IMR-90 (cell line): ENCODE measurements around the gene PPAN. TPM values are rescaled to one million over a fixed set of nuclear protein-coding genes. Genes with fewer than 3 reads are reported as not detected.

Experiments
- ATAC-seq: fragments of 200-7000 bp; cut with Tn5 transposase; 2 replicates; pipeline ENCODE4 v1.9.1; 2020; ENCODE audit warnings: low read depth, mild to moderate bottlenecking, moderate library complexity
- BruUV-seq: library from RNA; stranded (reverse); fragments of 400-500 nt; replicated peaks from 2 replicates; lab custom pipeline; 2021; lab: Mats Ljungman, UMichigan
- CTCF ChIA-PET: fragments of 300-600 bp; formaldehyde crosslinking; extraction: SDS; loops from one replicate; lab custom pipeline; 2021; ENCODE audit warnings: antibody characterized with exemption; lab: Yijun Ruan, JAX
- POLR2A ChIA-PET: fragments of 300-600 bp; sonication (Branson Sonifier 250); formaldehyde crosslinking; loops from one replicate; lab custom pipeline; 2022; ENCODE audit warnings: antibody characterized with exemption; ENCODE audit not compliant: unreplicated experiment; lab: Charles Lee
- DNase-seq: peaks from one replicate; pipeline ENCODE4 v3.0.0; 2013
- H2AFZ ChIP-seq: replicated peaks from 2 replicates; pipeline ENCODE3; 2013; ENCODE audit warnings: low read length, mild to moderate bottlenecking; ENCODE audit not compliant: poor library complexity
- H2AK5ac ChIP-seq: 2 replicates; pipeline ENCODE4 v1.6.1; 2013; ENCODE audit warnings: low read depth, low read length, inconsistent platforms
- H2AK9ac ChIP-seq: replicated peaks from 2 replicates; pipeline ENCODE3; 2013; ENCODE audit warnings: mild to moderate bottlenecking, low read depth, low read length, moderate library complexity; ENCODE audit not compliant: poor library complexity
- H2BK120ac ChIP-seq: 2 replicates; pipeline ENCODE4 v1.6.1; 2013; ENCODE audit warnings: low read depth, low read length, inconsistent platforms
- H2BK15ac ChIP-seq: 3 replicates; pipeline ENCODE4 v1.6.1; 2013; ENCODE audit warnings: low read depth, low read length, inconsistent platforms
- H2BK20ac ChIP-seq: 2 replicates; pipeline ENCODE4 v1.6.1; 2013; ENCODE audit warnings: low read depth, mild to moderate bottlenecking, inconsistent platforms, low read length, moderate library complexity
- H2BK5ac ChIP-seq: 2 replicates; pipeline ENCODE4 v1.6.1; 2013; ENCODE audit warnings: mild to moderate bottlenecking, low read depth, low read length, inconsistent platforms; ENCODE audit not compliant: poor library complexity, severe bottlenecking
- H3K14ac ChIP-seq: replicated peaks from 2 replicates; pipeline ENCODE4 v1.6.1; 2013; ENCODE audit warnings: low read depth, low read length, inconsistent platforms
- H3K18ac ChIP-seq: 2 replicates; pipeline ENCODE4 v1.6.1; 2013; ENCODE audit warnings: low read depth, low read length, control low read depth
- H3K23ac ChIP-seq: 2 replicates; pipeline ENCODE4 v1.6.1; 2013; ENCODE audit warnings: low read depth, low read length, inconsistent platforms
- H3K27ac ChIP-seq: 2 replicates; pipeline ENCODE4 v1.5.1; 2013; ENCODE audit warnings: mild to moderate bottlenecking, control low read depth, low read length; ENCODE audit not compliant: insufficient read depth
- H3K27me3 ChIP-seq: 2 replicates; pipeline ENCODE4 v1.6.1; 2013; ENCODE audit warnings: low read length; ENCODE audit not compliant: control insufficient read depth, insufficient read depth
- H3K36me3 ChIP-seq: 2 replicates; pipeline ENCODE4 v1.6.1; 2013; ENCODE audit warnings: low read length, mixed read lengths; ENCODE audit not compliant: control insufficient read depth, insufficient read depth
- H3K4ac ChIP-seq: 2 replicates; pipeline ENCODE4 v1.6.1; 2013; ENCODE audit warnings: low read depth, low read length, inconsistent platforms
- H3K4me1 ChIP-seq: 2 replicates; pipeline ENCODE4 v1.6.1; 2013; ENCODE audit warnings: low read length, mixed read lengths; ENCODE audit not compliant: control insufficient read depth, insufficient read depth
- H3K4me2 ChIP-seq: 2 replicates; pipeline ENCODE4 v1.6.1; 2013; ENCODE audit warnings: low read depth, mild to moderate bottlenecking, control low read depth, low read length, moderate library complexity
- H3K4me3 ChIP-seq: 2 replicates; pipeline ENCODE4 v1.5.1; 2013; ENCODE audit warnings: low read depth, mild to moderate bottlenecking, control low read depth, low read length, moderate library complexity; ENCODE audit not compliant: insufficient read depth
- H3K56ac ChIP-seq: 2 replicates; pipeline ENCODE4 v1.6.1; 2013; ENCODE audit warnings: low read length, inconsistent platforms; ENCODE audit not compliant: insufficient read depth; ENCODE audit errors: extremely low read depth
- H3K79me1 ChIP-seq, 2 experiments: 2 replicates each; pipeline ENCODE4 v1.6.1; 2013; ENCODE audit warnings: low read length in 2 of 2, inconsistent platforms in 1 of 2, low read depth in 1 of 2
- H3K9ac ChIP-seq: 2 replicates; pipeline ENCODE4 v1.6.1; 2013; ENCODE audit warnings: low read depth, low read length, control low read depth
- H3K9me1 ChIP-seq: 2 replicates; pipeline ENCODE4 v1.6.1; 2013; ENCODE audit warnings: low read length, inconsistent platforms; ENCODE audit not compliant: insufficient read depth
- H3K9me3 ChIP-seq: 2 replicates; pipeline ENCODE4 v1.6.1; 2013; ENCODE audit warnings: low read length; ENCODE audit not compliant: control insufficient read depth, insufficient read depth
- H4K20me1 ChIP-seq: 2 replicates; pipeline ENCODE4 v1.6.1; 2013; ENCODE audit warnings: low read length, inconsistent platforms; ENCODE audit not compliant: insufficient read depth
- H4K5ac ChIP-seq: 2 replicates; pipeline ENCODE4 v1.6.1; 2013; ENCODE audit warnings: mild to moderate bottlenecking, low read depth, low read length, control low read depth
- H4K8ac ChIP-seq, 2 experiments: 2 replicates each; pipeline ENCODE4 v1.6.1; 2013; ENCODE audit warnings: low read depth in 2 of 2, low read length in 2 of 2, control low read depth in 1 of 2, inconsistent platforms in 1 of 2
- H4K91ac ChIP-seq: 2 replicates; pipeline ENCODE4 v1.6.1; 2013; ENCODE audit warnings: low read depth, low read length, inconsistent platforms; ENCODE audit not compliant: insufficient read depth
- CEBPB ChIP-seq: IDR thresholded peaks from 2 replicates; pipeline ENCODE4 v1.6.1; 2012; ENCODE audit warnings: low read depth, low read length, improper control_type of control experiment
- MAFK ChIP-seq: IDR thresholded peaks from 2 replicates; pipeline ENCODE4 v1.6.1; 2012; ENCODE audit warnings: low read depth, low read length, improper control_type of control experiment
- WGBS, 2 experiments: methylation state at CpG; one replicate each; pipeline versions ENCODE4 v1.1.5 to v1.1.7; 2013; ENCODE audit warnings: missing lambda C conversion rate in 2 of 2; ENCODE audit not compliant: insufficient read length in 1 of 2; ENCODE audit errors: extremely low coverage in 2 of 2; 5-methylcytosine and 5-hydroxymethylcytosine counted together
- dilution Hi-C: fragments of 300-500 bp; cut with HindIII; formaldehyde crosslinking; loops from one replicate; pipeline ENCODE4 v1.14.3; 2018; ENCODE audit warnings: low sequenced_read_pairs; ENCODE audit not compliant: unreplicated experiment
- in situ Hi-C: fragments of 300-500 bp; cut with MboI; formaldehyde crosslinking; loops from 3 replicates; pipeline ENCODE4 v1.14.3; 2019; ENCODE audit warnings: low sequenced_read_pairs, inconsistent platforms, mixed read lengths
- intact Hi-C: fragments of 100-400 bp; cut with micrococcal nuclease; formaldehyde crosslinking; loops from 2 replicates; pipeline ENCODE4 v1.10.0; 2022
- polyA plus RNA-seq, 3 experiments: library from polyadenylated mRNA; depleted of rRNA; stranded (reverse); fragments of >200 nt; gene quantifications; 2 replicates each; pipeline ENCODE4 v1.2.3, GENCODE V29; 2012; ENCODE audit warnings: low replicate concordance in 1 of 3
- total RNA-seq: library from RNA; depleted of rRNA; stranded (reverse); fragments of >200 nt; gene quantifications from 2 replicates; pipeline ENCODE4 v1.2.3, GENCODE V29; 2012

Gene PPAN
- total and polyA plus RNA-seq, 2 of the 4 experiments (the other 2 are of a cell fraction), result 24.0 to 41.6 TPM

DNA sequence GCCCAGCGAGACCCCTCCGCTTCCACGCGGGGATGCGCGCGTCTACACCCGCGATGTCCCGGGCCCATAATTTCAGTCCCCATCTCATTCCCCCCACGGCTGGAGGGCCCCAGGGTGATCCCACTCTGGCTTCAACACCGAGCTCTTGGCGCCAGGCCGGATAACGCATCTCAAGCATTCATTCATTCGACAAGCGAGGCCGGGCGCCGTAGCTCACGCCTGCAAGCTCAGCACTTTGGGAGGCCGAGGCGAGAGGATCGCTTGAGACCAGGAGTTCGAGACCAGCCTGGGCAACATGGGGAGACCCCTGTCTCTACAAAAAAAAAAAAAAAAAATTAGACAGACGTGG, 9.6 kb upstream of the PPAN start:
- POLR2A ChIA-PET, result interaction anchor here (1.0 kb wide), 1 partner anchor 110 kb away, joined by 3 read pairs; no protein-coding TSS in a partner anchor
- no peak for ATAC-seq

More for the DNA sequence above, 9.6 kb upstream of the PPAN start:
- H3K4me3 ChIP-seq, result peak overlapping the region; percentile 55
- H2BK15ac ChIP-seq, result no peak overlapping the region
- H3K23ac ChIP-seq, result peak overlapping the region; percentile 88
- BruUV-seq, result no TSS peak
- H2AK5ac ChIP-seq, result peak overlapping the region; percentile 94
- dilution Hi-C loops (no loop called here), intact Hi-C loops (loop anchor here (5.0 kb wide), 1 partner anchor 164 kb away; no protein-coding TSS in a partner anchor), in situ Hi-C loops (no loop called here)
- H3K4me2 ChIP-seq, result peak overlapping the region; percentile 90
- H3K18ac ChIP-seq, result no peak overlapping the region
- H2AFZ ChIP-seq, result peak overlapping the region; percentile 100
- no peaks in the 10 kb centered on the region for H3K27me3 ChIP-seq
- TF ChIP-seq CEBPB (no peak), MAFK (0 out of 2 replicates have a peak, but pooled peaks have one; percentile 20)
- no peak overlapping the region for H3K56ac ChIP-seq
- CTCF ChIA-PET, result no interaction called here
- H4K8ac ChIP-seq, result peak overlapping the region; percentile 98 to 100
- peak overlapping the region; percentile 88 for H2BK5ac ChIP-seq
- no peak overlapping the region for H2BK20ac ChIP-seq
- H4K20me1 ChIP-seq, result no peaks in the 10 kb centered on the region
- H3K27ac ChIP-seq, result peak overlapping the region; percentile 79
- H3K9me1 ChIP-seq, result no peaks in the 10 kb centered on the region
- H3K9ac ChIP-seq, result peak overlapping the region; percentile 84
- peak overlapping the region; percentile 86 for H3K14ac ChIP-seq
- no peak for DNase-seq
- no peaks in the 10 kb centered on the region for H3K9me3 ChIP-seq
- H3K4ac ChIP-seq, result peak overlapping the region; percentile 96
- peak overlapping the region; percentile 92 for H4K5ac ChIP-seq
- H4K91ac ChIP-seq, result peak overlapping the region; percentile 87; the same call in 1 of the 2 replicates
- peak overlapping the region; percentile 77; the same call in 1 of the 2 replicates for H2BK120ac ChIP-seq
- H3K36me3 ChIP-seq, result peaks cover 12% of the 10 kb centered on the region; the same call in 1 of the 2 replicates
- peak overlapping the region; percentile 98 for H2AK9ac ChIP-seq
- WGBS, 2 experiments, result 45% methylated on average over 15 of the region's 26 CpGs; no CpG with 5 or more reads in 1 of the 2 experiments
- no peaks in the 10 kb centered on the region for H3K79me1 ChIP-seq
- H3K4me1 ChIP-seq, result peaks cover 4% of the 10 kb centered on the region
